T-helper 1 cell treated with Interleukin-12 subunit alpha and Interleukin-12 subunit beta and Interleukin-4 antibody, amounts not matched to agents 30 ng/mL and 1 ng/mL, for 36 hours (primary cell): Measurements from ENCODE around the gene WDR36. TPM values are rescaled to one million over a fixed set of nuclear protein-coding genes. Genes with fewer than 3 reads are reported as not detected.

Experiments
- total RNA-seq: library from RNA; stranded (reverse); gene quantifications from 2 replicates; pipeline ENCODE4 v1.2.3, GENCODE V29; 2022

Gene WDR36
- total RNA-seq, 1 donor from 2014 or later = 39.6 TPM

Other genes with a start within 250 kb of the WDR36 start
- gene TSLP, start 20.6 kb upstream of the WDR36 start, total RNA-seq = 0.15 and 0.29 TPM in 2 replicates
- gene CAMK4, start 132.0 kb downstream of the WDR36 start, total RNA-seq = 80.6 and 82.8 TPM in 2 replicates